HEK293 (cell line): ENCODE measurements around the gene CLECL1.
A peak's percentile ranks its signal among the peaks of the same experiment; 100 is the strongest.

Source experiments
- CTCF ChIA-PET: fragments of 350-600 bp; formaldehyde crosslinking; extraction: SDS; loops from one replicate; lab custom pipeline; 2021; ENCODE audit warnings: antibody characterized with exemption; lab: Yijun Ruan, JAX
- POLR2A ChIA-PET: fragments of 300-600 bp; formaldehyde crosslinking; extraction: SDS; loops from one replicate; lab custom pipeline; 2020; ENCODE audit warnings: antibody characterized with exemption, inconsistent platforms; lab: Yijun Ruan, JAX
- H3K27ac ChIP-seq: fragments of 200-500 bp; sonication (Bioruptor generic); 2 replicates; pipeline ENCODE4 v1.5.1; 2014; ENCODE audit warnings: low read depth, low read length, control low read depth, inconsistent platforms; ENCODE audit errors: extremely low read depth
- H3K36me3 ChIP-seq, 2 experiments: fragments of 200-500 bp in 1 of 2; sonication (Bioruptor generic) in 1 of 2; 1 replicate in 1 of 2; 2 replicates in 1 of 2; pipeline ENCODE4 v1.5.1; 2014 to 2017; ENCODE audit warnings: inconsistent platforms in 2 of 2, low read length in 2 of 2; ENCODE audit not compliant: control insufficient read depth in 2 of 2, insufficient read depth in 1 of 2
- H3K4me1 ChIP-seq: fragments of 200-500 bp; sonication (Bioruptor generic); 2 replicates; pipeline ENCODE4 v1.5.1; 2014; ENCODE audit warnings: mild to moderate bottlenecking, low read length, inconsistent platforms; ENCODE audit not compliant: control insufficient read depth, insufficient read depth
- H3K4me3 ChIP-seq: 2 replicates; pipeline ENCODE4 v1.5.1; 2011; ENCODE audit warnings: low read depth, mild to moderate bottlenecking, control low read depth, low read length, moderate library complexity
- H3K9me3 ChIP-seq: fragments of 200-500 bp; sonication (Bioruptor generic); 2 replicates; pipeline ENCODE4 v1.5.1; 2014; ENCODE audit warnings: low read depth, low read length, inconsistent platforms; ENCODE audit not compliant: control insufficient read depth, insufficient read depth
- BCL11A ChIP-seq: fragments of 450-650 bp; formaldehyde crosslinking; IDR thresholded peaks from 2 replicates; pipeline ENCODE4 v1.5.1; 2016; ENCODE audit warnings: low read depth, missing biosample characterization, missing genetic modification characterization
- GFI1B ChIP-seq: fragments of 450-650 bp; formaldehyde crosslinking; IDR thresholded peaks from 2 replicates; pipeline ENCODE4 v1.5.1; 2016; ENCODE audit warnings: missing biosample characterization, missing genetic modification characterization
- KLF10 ChIP-seq: fragments of 450-650 bp; IDR thresholded peaks from 2 replicates; pipeline ENCODE4 v1.5.1; 2018; ENCODE audit warnings: missing biosample characterization, mild to moderate bottlenecking, missing genetic modification characterization
- MZF1 ChIP-seq: fragments of 450-650 bp; formaldehyde crosslinking; IDR thresholded peaks from 2 replicates; pipeline ENCODE4 v1.5.1; 2017; ENCODE audit warnings: missing biosample characterization, missing genetic modification characterization, borderline replicate concordance
- PRDM1 ChIP-seq: fragments of 450-650 bp; formaldehyde crosslinking; IDR thresholded peaks from 2 replicates; pipeline ENCODE4; 2016; ENCODE audit warnings: missing biosample characterization, missing genetic modification characterization
- TCF7L2 ChIP-seq: IDR thresholded peaks from 2 replicates; pipeline ENCODE4 v1.6.1; 2011; ENCODE audit warnings: low read depth, mild to moderate bottlenecking, inconsistent platforms, low read length, moderate library complexity, borderline replicate concordance
- WT1 ChIP-seq: fragments of 450-650 bp; formaldehyde crosslinking; IDR thresholded peaks from 2 replicates; pipeline ENCODE4 v1.5.1; 2016; ENCODE audit warnings: missing biosample characterization, missing genetic modification characterization
- ZBTB21 ChIP-seq: fragments of 450-650 bp; formaldehyde crosslinking; IDR thresholded peaks from 2 replicates; pipeline ENCODE4 v1.5.1; 2017; ENCODE audit warnings: missing biosample characterization, missing genetic modification characterization
- ZBTB48 ChIP-seq: fragments of 450-650 bp; formaldehyde crosslinking; IDR thresholded peaks from 2 replicates; pipeline ENCODE4 v1.5.1; 2016; ENCODE audit warnings: missing biosample characterization, missing genetic modification characterization
- ZNF169 ChIP-seq: fragments of 450-650 bp; formaldehyde crosslinking; IDR thresholded peaks from 2 replicates; pipeline ENCODE4 v1.5.1; 2016; ENCODE audit warnings: missing biosample characterization, missing genetic modification characterization
- ZNF239 ChIP-seq: fragments of 450-650 bp; formaldehyde crosslinking; IDR thresholded peaks from 2 replicates; pipeline ENCODE4 v1.5.1; 2016; ENCODE audit warnings: missing biosample characterization, missing genetic modification characterization
- ZNF324 ChIP-seq: fragments of 450-650 bp; formaldehyde crosslinking; IDR thresholded peaks from 2 replicates; pipeline ENCODE4 v1.5.1; 2016; ENCODE audit warnings: missing biosample characterization, missing genetic modification characterization
- ZNF350 ChIP-seq: fragments of 450-650 bp; formaldehyde crosslinking; IDR thresholded peaks from 2 replicates; pipeline ENCODE4 v1.5.0; 2017; ENCODE audit warnings: missing biosample characterization, mild to moderate bottlenecking, missing genetic modification characterization
- ZNF433 ChIP-seq: fragments of 450-650 bp; formaldehyde crosslinking; IDR thresholded peaks from 2 replicates; pipeline ENCODE4 v1.5.1; 2016; ENCODE audit warnings: missing biosample characterization, missing genetic modification characterization, low read depth
- ZNF561 ChIP-seq: fragments of 450-650 bp; IDR thresholded peaks from 2 replicates; pipeline ENCODE4 v1.5.1; 2018; ENCODE audit warnings: missing biosample characterization, missing genetic modification characterization, borderline replicate concordance
- ZNF596 ChIP-seq: fragments of 450-650 bp; IDR thresholded peaks from 2 replicates; pipeline ENCODE4 v1.5.0; 2018; ENCODE audit warnings: missing biosample characterization, mild to moderate bottlenecking, missing genetic modification characterization, moderate library complexity
- ZNF621 ChIP-seq: fragments of 450-650 bp; formaldehyde crosslinking; IDR thresholded peaks from 2 replicates; pipeline ENCODE4 v1.5.1; 2017; ENCODE audit warnings: missing biosample characterization, missing genetic modification characterization
- ZNF707 ChIP-seq: fragments of 450-650 bp; formaldehyde crosslinking; IDR thresholded peaks from 2 replicates; pipeline ENCODE4 v1.5.1; 2016; ENCODE audit warnings: missing biosample characterization, missing genetic modification characterization
- ZNF747 ChIP-seq: fragments of 450-650 bp; formaldehyde crosslinking; IDR thresholded peaks from 2 replicates; pipeline ENCODE4 v1.5.1; 2016; ENCODE audit warnings: missing biosample characterization, missing genetic modification characterization
- ZNF76 ChIP-seq: fragments of 450-650 bp; formaldehyde crosslinking; IDR thresholded peaks from 2 replicates; pipeline ENCODE4; 2016; ENCODE audit warnings: low read depth, missing biosample characterization, missing genetic modification characterization, borderline replicate concordance
- ZNF792 ChIP-seq: fragments of 450-650 bp; formaldehyde crosslinking; IDR thresholded peaks from 2 replicates; pipeline ENCODE4 v1.5.1; 2016; ENCODE audit warnings: missing biosample characterization, missing genetic modification characterization
- TF ChIP-seq, protein P1 (sequence below): fragments of 450-650 bp; formaldehyde crosslinking; IDR thresholded peaks from 2 replicates; pipeline ENCODE4 v1.5.1; 2016; ENCODE audit warnings: missing biosample characterization, missing genetic modification characterization, borderline replicate concordance
- TF ChIP-seq, protein P2 (sequence below): fragments of 450-650 bp; formaldehyde crosslinking; IDR thresholded peaks from 2 replicates; pipeline ENCODE4 v1.5.1; 2016; ENCODE audit warnings: missing biosample characterization, missing genetic modification characterization
- TF ChIP-seq, protein P3 (sequence below): fragments of 450-650 bp; formaldehyde crosslinking; IDR thresholded peaks from 2 replicates; pipeline ENCODE4 v1.5.1; 2016; ENCODE audit warnings: missing biosample characterization, missing genetic modification characterization
- TF ChIP-seq, protein P4 (sequence below): fragments of 450-650 bp; formaldehyde crosslinking; IDR thresholded peaks from 2 replicates; pipeline ENCODE4 v1.5.1; 2016; ENCODE audit warnings: missing biosample characterization, missing genetic modification characterization
- TF ChIP-seq, protein P5 (sequence below): fragments of 450-650 bp; formaldehyde crosslinking; optimal IDR thresholded peaks from 2 replicates; pipeline ENCODE3; 2016; ENCODE audit warnings: missing biosample characterization, mild to moderate bottlenecking, missing genetic modification characterization

CLECL1 gene

DNA sequence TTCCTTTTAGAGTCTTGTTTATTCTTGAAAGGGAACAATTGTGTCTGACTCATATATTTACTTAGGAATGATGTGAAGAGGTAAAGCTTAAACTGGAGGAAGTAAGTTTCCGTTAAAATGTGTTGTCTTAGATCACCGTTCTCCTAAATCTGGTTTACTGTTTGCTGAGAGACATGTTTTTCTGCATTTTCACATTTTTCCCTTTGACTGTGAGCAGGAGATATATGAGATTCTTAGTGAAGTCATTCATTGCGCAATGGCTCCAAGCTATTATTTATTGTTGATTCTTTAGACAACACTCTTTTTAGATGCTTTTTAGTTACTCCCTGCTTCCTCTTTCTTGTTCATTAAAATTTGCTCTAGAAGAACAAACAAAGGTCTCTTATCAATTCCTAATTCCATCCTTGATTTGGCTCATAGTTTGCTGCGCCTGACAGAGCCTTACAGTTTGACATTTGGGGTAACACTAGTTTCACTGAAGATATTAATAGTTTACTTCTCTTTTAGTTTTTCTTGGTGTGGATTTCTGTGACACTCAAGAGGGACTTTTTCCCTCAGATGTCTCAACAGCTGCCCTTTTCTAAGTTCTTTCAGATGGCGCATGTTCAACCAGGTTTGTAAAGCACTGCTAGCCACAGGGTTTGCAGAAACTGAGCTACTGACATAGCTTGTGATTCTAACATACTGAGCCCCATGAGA is 11.4 kb downstream of the CLECL1 start (continued):
- TF ChIP-seq ZNF324 (no peak), KLF10 (no peak), ZNF239 (tag by site-specific recombination) (no peak), ZNF561 (tag by site-specific recombination) (no peak), BCL11A (tag by site-specific recombination) (0 out of 2 replicates have a peak, but pooled peaks have one; percentile 28), ZNF433 (no peak), ZBTB48 (tag by site-specific recombination) (no peak), GFI1B (tag by site-specific recombination) (peak; percentile 6; the same call in 1 of the 2 replicates), ZNF596 (tag by site-specific recombination) (no peak)
- TF ChIP-seq, protein P1, sequence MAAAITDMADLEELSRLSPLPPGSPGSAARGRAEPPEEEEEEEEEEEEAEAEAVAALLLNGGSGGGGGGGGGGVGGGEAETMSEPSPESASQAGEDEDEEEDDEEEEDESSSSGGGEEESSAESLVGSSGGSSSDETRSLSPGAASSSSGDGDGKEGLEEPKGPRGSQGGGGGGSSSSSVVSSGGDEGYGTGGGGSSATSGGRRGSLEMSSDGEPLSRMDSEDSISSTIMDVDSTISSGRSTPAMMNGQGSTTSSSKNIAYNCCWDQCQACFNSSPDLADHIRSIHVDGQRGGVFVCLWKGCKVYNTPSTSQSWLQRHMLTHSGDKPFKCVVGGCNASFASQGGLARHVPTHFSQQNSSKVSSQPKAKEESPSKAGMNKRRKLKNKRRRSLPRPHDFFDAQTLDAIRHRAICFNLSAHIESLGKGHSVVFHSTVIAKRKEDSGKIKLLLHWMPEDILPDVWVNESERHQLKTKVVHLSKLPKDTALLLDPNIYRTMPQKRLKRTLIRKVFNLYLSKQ (tag by site-specific recombination) = no peak
- TF ChIP-seq, protein P2, sequence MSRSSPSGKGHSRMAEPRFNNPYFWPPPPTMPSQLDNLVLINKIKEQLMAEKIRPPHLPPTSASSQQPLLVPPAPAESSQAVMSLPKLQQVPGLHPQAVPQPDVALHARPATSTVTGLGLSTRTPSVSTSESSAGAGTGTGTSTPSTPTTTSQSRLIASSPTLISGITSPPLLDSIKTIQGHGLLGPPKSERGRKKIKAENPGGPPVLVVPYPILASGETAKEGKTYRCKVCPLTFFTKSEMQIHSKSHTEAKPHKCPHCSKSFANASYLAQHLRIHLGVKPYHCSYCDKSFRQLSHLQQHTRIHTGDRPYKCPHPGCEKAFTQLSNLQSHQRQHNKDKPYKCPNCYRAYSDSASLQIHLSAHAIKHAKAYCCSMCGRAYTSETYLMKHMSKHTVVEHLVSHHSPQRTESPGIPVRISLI = no peak

DNA sequence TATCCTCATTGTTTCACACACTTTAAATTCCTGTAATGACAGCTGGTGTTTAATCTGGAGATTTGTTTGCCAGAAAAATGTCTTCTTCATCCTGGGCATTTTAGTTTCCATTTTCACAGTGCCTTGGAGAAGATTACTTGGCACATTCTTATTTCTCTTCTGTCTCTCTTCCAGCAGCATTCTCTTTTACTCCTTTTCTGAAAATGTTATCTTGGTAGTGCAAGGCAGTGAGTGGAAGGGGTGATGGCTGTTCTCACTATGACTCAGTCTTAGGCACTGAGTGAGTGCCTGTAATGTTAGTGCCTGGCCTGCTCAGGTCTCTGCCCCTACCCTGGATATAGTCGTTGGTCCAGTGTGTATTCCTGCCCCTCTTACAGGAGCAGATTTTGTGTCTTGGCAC is 13.1 kb downstream of the CLECL1 start:
- Histone ChIP-seq H3K36me3 (no peaks in the 10 kb centered on the region), H3K9me3 (no peaks in the 10 kb centered on the region), H3K4me1 (no peaks in the 10 kb centered on the region), H3K27ac (no peak overlapping the region), H3K4me3 (no peak overlapping the region)
- ChIA-PET CTCF (no interaction called here), POLR2A (no interaction called here)
- TF ChIP-seq ZNF561 (tag by site-specific recombination) = no peak
- no peak for TF ChIP-seq TCF7L2
- no peak for TF ChIP-seq WT1 (tag by site-specific recombination)
- no peak for TF ChIP-seq ZNF169 (tag by site-specific recombination)
- TF ChIP-seq, protein P3, sequence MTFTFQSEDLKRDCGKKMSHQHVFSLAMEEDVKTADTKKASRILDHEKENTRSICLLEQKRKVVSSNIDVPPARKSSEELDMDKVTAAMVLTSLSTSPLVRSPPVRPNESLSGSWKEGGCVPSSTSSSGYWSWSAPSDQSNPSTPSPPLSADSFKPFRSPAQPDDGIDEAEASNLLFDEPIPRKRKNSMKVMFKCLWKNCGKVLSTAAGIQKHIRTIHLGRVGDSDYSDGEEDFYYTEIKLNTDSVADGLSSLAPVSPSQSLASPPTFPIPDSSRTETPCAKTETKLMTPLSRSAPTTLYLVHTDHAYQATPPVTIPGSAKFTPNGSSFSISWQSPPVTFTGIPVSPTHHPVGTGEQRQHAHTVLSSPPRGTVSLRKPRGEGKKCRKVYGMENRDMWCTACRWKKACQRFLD (tag by site-specific recombination) = no peak
- no peak for TF ChIP-seq ZNF350 (tag by site-specific recombination)
- TF ChIP-seq ZNF621 (tag by site-specific recombination) = no peak
- no peak for TF ChIP-seq ZNF324
- TF ChIP-seq ZNF76 = no peak

DNA sequence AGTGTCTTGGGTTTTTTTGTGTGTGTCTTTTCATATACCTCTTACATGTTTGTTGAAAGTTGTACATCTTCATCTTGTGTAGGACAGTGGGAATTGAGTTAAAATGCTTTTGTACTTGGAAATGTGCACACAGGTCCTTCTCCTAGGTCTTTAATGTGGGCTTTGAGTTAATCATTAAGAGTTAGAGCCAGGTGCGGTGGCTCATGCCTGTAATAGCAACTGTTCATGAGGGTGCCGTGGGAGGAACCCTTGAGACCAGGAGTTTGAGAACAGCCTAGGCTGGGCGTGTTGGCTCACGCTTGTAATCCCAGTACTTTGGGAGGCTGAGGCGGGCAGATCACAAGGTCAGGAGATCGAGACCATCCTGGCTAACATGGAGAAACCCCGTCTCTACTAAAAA is 13.9 kb downstream of the CLECL1 start:
- no peaks in the 10 kb centered on the region for H3K36me3 ChIP-seq
- POLR2A ChIA-PET = no interaction called here
- H3K9me3 ChIP-seq = no peaks in the 10 kb centered on the region
- no peak overlapping the region for H3K27ac ChIP-seq
- no peak overlapping the region for H3K4me3 ChIP-seq
- H3K4me1 ChIP-seq = no peaks in the 10 kb centered on the region
- CTCF ChIA-PET = interaction anchor here (3.0 kb wide), 1 partner anchor 11 kb away, joined by 11 read pairs; no protein-coding TSS in a partner anchor
- TF ChIP-seq, protein P3 (tag by site-specific recombination) = no peak
- TF ChIP-seq PRDM1 (tag by site-specific recombination) (no peak), ZBTB21 (tag by site-specific recombination) (no peak), ZNF707 (tag by site-specific recombination) (no peak), ZNF792 (tag by site-specific recombination) (no peak), ZNF169 (tag by site-specific recombination) (no peak), MZF1 (tag by site-specific recombination) (no peak), ZNF747 (tag by site-specific recombination) (no peak)
- TF ChIP-seq, protein P4, sequence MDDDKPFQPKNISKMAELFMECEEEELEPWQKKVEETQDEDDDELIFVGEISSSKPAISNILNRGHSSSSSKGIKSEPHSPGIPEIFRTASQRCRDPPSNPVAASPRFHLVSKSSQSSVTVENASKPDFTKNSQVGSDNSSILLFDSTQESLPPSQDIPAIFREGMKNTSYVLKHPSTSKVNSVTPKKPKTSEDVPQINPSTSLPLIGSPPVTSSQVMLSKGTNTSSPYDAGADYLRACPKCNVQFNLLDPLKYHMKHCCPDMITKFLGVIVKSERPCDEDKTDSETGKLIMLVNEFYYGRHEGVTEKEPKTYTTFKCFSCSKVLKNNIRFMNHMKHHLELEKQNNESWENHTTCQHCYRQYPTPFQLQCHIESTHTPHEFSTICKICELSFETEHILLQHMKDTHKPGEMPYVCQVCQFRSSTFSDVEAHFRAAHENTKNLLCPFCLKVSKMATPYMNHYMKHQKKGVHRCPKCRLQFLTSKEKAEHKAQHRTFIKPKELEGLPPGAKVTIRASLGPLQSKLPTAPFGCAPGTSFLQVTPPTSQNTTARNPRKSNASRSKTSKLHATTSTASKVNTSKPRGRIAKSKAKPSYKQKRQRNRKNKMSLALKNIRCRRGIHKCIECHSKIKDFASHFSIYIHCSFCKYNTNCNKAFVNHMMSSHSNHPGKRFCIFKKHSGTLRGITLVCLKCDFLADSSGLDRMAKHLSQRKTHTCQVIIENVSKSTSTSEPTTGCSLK (tag by site-specific recombination) = no peak
- TF ChIP-seq, protein P5, sequence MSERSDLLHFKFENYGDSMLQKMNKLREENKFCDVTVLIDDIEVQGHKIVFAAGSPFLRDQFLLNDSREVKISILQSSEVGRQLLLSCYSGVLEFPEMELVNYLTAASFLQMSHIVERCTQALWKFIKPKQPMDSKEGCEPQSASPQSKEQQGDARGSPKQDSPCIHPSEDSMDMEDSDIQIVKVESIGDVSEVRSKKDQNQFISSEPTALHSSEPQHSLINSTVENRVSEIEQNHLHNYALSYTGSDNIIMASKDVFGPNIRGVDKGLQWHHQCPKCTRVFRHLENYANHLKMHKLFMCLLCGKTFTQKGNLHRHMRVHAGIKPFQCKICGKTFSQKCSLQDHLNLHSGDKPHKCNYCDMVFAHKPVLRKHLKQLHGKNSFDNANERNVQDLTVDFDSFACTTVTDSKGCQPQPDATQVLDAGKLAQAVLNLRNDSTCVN (tag by site-specific recombination) = no peak
